Ascending aorta (tissue), 2 donors: ENCODE data around the gene ANO7. TPM values are rescaled to one million over a fixed set of nuclear protein-coding genes. Genes with fewer than 3 reads are reported as not detected.

ENCODE experiments used
- DNase-seq, 2 donors: peaks; one replicate each; pipeline ENCODE4 v3.0.0-alpha.2; 2019; ENCODE audit warnings: low spot score in 2 of 2
- H3K27ac ChIP-seq, 2 donors: fragments of 200-600 bp; sonication (generic); one replicate each; pipeline ENCODE4 v1.5.1; 2016 to 2017; ENCODE audit warnings: mild to moderate bottlenecking in 1 of 2
- H3K27me3 ChIP-seq: fragments of 200-600 bp; sonication (generic); one replicate; pipeline ENCODE4 v1.5.1; 2017
- H3K36me3 ChIP-seq, 2 donors: fragments of 200-600 bp; sonication (generic); one replicate each; pipeline ENCODE4 v1.5.1; 2016
- H3K4me1 ChIP-seq, 2 donors: fragments of 200-600 bp; sonication (generic); one replicate each; pipeline ENCODE4 v1.5.1; 2016 to 2017; ENCODE audit warnings: mild to moderate bottlenecking in 1 of 2
- H3K4me3 ChIP-seq, 2 donors: fragments of 200-600 bp; sonication (generic); one replicate each; pipeline ENCODE4 v1.5.1; 2016 to 2017; ENCODE audit warnings: mild to moderate bottlenecking in 1 of 2
- H3K9me3 ChIP-seq, 2 donors: fragments of 200-600 bp; sonication (generic); one replicate each; pipeline ENCODE4 v1.5.1; 2016
- intact Hi-C: fragments of 100-400 bp; cut with DNase I; formaldehyde crosslinking; loops from one replicate; pipeline ENCODE4 v1.15.1; 2023
- total RNA-seq: library from RNA; depleted of rRNA; stranded (reverse); fragments of >200 nt; gene quantifications from one replicate; pipeline ENCODE4 v1.1.0, GENCODE V29; 2016
- TF ChIP-seq, protein P1 (sequence below), 3 experiments: fragments of 200-600 bp in 2 of 3; fragments of 450-650 bp in 1 of 3; sonication (generic) in 2 of 3; IDR thresholded peaks; one replicate each; pipeline ENCODE4 v1.5.1; 2016 to 2019; ENCODE audit warnings: antibody characterized with exemption in 3 of 3, mild to moderate bottlenecking in 1 of 3, moderate library complexity in 1 of 3

ANO7 gene
- total RNA-seq, 1 donor from 2014 or later: 0.43 TPM

DNA sequence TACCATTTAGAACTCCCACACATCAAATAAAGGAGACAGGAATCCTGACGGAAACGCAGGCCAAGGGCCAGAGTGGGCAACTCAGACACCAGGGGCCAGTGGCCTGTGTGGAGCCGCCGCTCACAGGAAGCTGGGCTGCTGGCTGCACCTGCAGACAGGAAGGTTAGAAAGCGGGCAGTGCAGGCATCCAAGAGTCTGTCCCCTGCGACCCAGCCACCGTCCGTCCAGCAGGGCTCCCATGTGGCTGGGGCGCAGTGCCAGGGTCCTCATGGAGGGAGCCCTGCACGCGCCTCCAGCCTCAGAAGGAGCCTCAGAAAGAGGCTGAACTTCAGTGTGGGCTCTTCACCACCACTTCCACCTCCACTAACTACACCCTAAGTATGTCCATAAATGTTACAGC lies 2.5 kb upstream of the ANO7 start:
- Histone ChIP-seq H3K36me3 (peaks cover 10 to 25% of the 10 kb centered on the region in 2 donors), H3K27ac (no peak overlapping the region), H3K9me3 (no peaks in the 10 kb centered on the region), H3K4me3 (no peak overlapping the region), H3K4me1 (no peaks in the 10 kb centered on the region), H3K27me3 (no peaks in the 10 kb centered on the region)
- TF ChIP-seq, protein P1, sequence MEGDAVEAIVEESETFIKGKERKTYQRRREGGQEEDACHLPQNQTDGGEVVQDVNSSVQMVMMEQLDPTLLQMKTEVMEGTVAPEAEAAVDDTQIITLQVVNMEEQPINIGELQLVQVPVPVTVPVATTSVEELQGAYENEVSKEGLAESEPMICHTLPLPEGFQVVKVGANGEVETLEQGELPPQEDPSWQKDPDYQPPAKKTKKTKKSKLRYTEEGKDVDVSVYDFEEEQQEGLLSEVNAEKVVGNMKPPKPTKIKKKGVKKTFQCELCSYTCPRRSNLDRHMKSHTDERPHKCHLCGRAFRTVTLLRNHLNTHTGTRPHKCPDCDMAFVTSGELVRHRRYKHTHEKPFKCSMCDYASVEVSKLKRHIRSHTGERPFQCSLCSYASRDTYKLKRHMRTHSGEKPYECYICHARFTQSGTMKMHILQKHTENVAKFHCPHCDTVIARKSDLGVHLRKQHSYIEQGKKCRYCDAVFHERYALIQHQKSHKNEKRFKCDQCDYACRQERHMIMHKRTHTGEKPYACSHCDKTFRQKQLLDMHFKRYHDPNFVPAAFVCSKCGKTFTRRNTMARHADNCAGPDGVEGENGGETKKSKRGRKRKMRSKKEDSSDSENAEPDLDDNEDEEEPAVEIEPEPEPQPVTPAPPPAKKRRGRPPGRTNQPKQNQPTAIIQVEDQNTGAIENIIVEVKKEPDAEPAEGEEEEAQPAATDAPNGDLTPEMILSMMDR (IDR thresholded peaks at IDR 0.05): no peak
- no peak for DNase-seq
- intact Hi-C loops: no loop called here

DNA sequence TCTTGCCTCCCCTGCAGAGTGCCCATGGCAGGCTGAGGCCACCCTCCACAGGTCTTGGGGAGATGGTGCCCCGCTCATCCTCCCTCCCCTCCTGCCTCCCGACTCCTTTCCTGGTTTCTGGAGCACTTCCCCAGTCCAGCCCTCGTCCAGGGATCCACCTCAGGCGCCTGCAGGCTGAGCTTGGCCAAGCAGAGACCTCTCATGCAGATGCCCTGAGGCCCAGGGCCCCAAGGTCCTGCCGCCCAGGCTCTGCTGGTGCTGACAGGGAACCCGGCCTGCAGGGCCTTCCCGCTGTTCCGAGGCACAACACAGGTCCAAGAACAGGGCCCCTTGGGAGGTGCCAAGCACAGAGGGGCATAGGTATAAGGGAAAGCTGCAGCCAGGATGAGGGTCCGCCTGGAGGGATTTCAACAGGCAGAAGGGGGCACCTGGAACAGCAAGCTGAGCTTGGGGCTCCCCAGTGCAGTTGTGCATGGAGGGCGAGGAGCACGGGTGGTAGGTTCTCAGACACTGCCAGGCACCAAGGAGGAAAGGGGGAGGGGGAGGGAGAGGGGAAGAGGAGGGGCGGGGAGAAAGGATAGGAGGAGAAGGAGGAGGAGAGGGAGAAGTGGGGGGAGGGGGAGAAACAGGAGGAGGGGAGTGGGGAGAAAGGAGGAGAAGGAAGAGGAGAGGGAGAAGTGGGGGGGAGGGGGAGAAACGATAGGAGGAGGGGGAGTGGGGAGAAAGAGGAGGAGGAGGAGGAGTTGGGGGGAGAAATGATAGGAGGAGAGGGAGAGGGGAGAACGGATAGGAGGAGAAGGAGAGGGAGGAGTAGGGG lies 1.2 kb upstream of the ANO7 start:
- no peaks in the 10 kb centered on the region for H3K9me3 ChIP-seq
- H3K36me3 ChIP-seq: peaks cover 10 to 13% of the 10 kb centered on the region in 2 donors
- no peaks in the 10 kb centered on the region for H3K27me3 ChIP-seq
- H3K4me1 ChIP-seq: no peaks in the 10 kb centered on the region
- no peak overlapping the region for H3K27ac ChIP-seq
- H3K4me3 ChIP-seq: no peak overlapping the region
- intact Hi-C loops: no loop called here
- no peak for DNase-seq
- TF ChIP-seq, protein P1 (IDR thresholded peaks at IDR 0.05): no peak

GRCh38 chr2:241187918-241188234 lies 601 bp upstream of the ANO7 start:
- Histone ChIP-seq H3K4me3 (no peak overlapping the region), H3K36me3 (peaks cover 5 to 10% of the 10 kb centered on the region in 2 donors), H3K4me1 (no peaks in the 10 kb centered on the region), H3K9me3 (no peaks in the 10 kb centered on the region), H3K27ac (no peak overlapping the region), H3K27me3 (no peaks in the 10 kb centered on the region)
- intact Hi-C loops: no loop called here
- no peak for DNase-seq
- TF ChIP-seq, protein P1 (IDR thresholded peaks at IDR 0.05): no peak

DNA sequence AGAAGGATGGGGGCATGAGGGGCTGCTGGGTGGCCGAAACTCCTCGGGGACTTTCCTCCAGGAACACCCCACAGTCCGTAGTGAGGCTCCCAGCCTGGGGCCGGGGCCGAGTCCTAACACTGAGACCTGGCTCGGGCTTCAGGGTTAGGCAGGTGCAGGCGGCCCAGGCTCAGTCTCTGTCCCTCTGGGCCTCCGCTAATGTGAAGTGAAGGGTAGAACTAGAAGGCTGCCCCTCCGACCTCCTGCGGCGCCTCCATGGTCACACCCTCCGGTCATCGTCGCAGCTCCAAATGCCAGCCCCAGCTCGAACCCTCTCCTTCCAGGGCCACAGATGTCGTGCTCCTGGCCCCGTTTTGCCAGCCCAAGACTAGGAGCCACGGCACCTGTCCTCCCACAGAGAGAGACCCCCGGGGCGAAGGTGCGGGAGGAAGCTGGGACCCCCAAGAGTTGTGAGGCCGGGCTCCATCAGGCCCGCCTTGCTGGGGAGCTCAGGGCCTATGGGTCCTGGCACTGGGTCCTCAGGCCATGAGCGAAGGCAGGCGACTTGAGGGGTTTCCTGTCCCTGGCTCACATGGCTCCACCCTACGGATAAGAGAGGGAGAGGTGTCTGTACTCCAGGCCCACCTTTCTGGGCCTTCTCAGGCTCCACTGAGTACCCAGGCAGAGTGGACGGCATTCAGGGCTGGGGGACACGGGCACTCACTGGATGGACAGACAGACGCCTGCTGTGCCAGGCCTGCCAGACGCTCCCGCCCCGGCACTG lies 797 bp downstream of the ANO7 start:
- Histone ChIP-seq H3K4me1 (no peaks in the 10 kb centered on the region), H3K27ac (no peak overlapping the region), H3K9me3 (no peaks in the 10 kb centered on the region), H3K27me3 (no peaks in the 10 kb centered on the region), H3K36me3 (no peaks in the 10 kb centered on the region), H3K4me3 (no peak overlapping the region)
- intact Hi-C loops: no loop called here
- DNase-seq: no peak
- TF ChIP-seq, protein P1 (IDR thresholded peaks at IDR 0.05): no peak

GRCh38 chr2:241189856-241190201 lies 1.4 kb downstream of the ANO7 start:
- Histone ChIP-seq H3K27ac (no peak overlapping the region), H3K4me1 (no peaks in the 10 kb centered on the region), H3K36me3 (no peaks in the 10 kb centered on the region), H3K4me3 (no peak overlapping the region), H3K9me3 (no peaks in the 10 kb centered on the region), H3K27me3 (no peaks in the 10 kb centered on the region)
- TF ChIP-seq, protein P1 (IDR thresholded peaks at IDR 0.05): no peak
- intact Hi-C loops: no loop called here
- no peak for DNase-seq
